NCI-H774 (cell line): ENCODE measurements around the gene NBL1.

Experiments
- DNase-seq: peaks from one replicate; lab custom pipeline; 2025; lab: John Stamatoyannopoulos, UW

NBL1 gene

DNA sequence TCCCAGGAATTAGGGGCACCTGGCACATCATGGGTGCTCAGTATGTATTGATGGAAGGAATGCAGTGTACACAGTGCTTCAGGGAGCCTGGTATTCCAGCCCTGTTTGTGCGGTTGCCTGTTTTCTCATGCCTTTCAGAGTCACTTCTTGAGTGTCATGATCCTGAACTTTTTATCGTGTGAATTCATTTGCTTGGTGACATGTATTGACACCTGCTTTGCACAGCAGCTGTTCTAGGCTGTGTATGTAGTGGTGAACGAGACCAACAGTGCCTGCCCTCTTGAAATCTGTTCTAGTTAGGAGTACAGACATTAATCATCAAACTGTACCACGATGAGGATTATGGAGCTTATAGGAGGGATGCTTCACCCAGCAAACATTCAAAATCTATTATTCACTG is 26.7 kb downstream of the NBL1 start:
- DNase-seq: no peak

DNA sequence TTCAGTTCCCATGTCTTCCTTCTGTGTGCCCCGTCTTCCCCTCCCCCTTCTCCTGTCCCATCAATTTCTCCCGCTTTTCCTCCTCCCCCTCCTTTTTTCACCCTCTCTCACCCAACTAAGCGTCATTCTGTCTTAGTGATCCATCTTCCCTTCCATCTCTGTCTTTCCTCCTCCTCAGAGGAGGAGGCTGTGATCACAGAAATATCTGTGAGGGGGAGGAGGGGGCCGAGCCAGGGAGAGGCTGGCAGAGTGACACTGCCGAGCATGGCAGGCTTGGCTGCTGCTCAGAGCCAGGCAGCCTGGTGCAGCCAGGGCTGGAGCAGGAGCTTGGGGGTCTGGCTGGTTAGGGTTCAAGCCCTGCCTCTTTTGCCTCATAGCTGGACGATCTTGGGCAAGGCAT is 28.1 kb downstream of the NBL1 start:
- DNase-seq: no peak

DNA sequence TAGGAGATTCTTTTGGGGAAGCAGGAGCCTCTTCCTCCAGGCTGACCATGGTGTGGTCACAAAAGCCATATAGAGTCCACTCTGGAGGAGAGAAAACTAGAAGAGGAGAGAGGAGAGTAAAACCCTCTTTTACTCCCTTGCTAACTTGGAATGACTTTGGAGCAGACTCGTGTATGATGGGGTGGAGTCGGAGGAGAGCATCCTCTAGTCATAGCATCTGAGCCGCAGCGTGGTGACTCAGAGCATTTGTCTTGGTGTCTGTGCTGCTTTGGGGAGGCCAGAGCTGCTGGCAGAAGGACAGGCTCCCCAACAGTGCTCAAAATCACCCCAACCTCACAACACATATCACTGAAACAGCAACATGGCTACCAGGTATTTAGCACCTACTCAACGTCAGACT is 31.7 kb downstream of the NBL1 start:
- DNase-seq: no peak

DNA sequence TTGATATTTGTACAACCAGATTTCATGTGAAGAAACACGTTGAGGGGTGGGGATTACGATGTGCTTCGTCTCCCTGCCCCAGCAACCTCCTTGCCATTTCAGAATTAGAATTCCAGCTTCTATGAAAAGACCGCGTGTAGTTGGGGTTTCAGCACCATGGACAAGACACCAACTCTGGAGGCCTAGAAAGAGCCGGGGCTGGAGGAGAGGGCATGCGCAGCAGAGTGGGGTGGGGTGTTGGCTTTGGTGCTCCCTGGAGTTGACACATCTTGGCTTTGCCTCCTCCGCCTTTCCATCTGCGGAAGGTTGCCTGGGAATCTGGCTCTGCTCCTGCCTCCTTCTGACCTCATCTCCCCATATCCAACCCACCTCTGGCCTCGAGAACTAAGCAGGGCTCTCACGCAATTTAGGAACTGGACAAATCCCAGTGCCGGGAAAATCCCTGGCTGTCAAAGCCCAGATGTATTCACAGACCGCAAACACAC is 32.4 kb downstream of the NBL1 start:
- DNase-seq: no peak

DNA sequence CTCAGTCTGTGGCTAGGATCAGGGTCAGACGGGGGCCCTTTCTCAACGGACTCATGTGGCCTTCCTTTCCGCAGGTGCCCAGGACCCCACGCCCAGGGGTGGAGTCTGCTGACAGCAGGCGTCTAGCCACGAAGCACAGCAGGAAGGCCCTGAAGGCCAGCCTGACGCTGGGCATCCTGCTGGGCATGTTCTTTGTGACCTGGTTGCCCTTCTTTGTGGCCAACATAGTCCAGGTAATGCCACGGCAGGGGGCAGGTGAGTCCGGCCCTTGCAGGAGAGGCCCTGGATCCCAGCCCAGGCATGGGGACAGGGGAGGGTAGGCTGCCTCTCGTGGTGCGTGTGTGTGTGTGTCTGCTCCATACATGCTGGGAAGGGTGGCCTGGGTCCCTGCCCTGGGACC is 34.4 kb downstream of the NBL1 start:
- DNase-seq: no peak

DNA sequence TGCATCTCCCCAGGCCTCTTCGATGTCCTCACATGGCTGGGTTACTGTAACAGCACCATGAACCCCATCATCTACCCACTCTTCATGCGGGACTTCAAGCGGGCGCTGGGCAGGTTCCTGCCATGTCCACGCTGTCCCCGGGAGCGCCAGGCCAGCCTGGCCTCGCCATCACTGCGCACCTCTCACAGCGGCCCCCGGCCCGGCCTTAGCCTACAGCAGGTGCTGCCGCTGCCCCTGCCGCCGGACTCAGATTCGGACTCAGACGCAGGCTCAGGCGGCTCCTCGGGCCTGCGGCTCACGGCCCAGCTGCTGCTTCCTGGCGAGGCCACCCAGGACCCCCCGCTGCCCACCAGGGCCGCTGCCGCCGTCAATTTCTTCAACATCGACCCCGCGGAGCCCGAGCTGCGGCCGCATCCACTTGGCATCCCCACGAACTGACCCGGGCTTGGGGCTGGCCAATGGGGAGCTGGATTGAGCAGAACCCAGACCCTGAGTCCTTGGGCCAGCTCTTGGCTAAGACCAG is 34.9 kb downstream of the NBL1 start:
- no peak for DNase-seq

DNA sequence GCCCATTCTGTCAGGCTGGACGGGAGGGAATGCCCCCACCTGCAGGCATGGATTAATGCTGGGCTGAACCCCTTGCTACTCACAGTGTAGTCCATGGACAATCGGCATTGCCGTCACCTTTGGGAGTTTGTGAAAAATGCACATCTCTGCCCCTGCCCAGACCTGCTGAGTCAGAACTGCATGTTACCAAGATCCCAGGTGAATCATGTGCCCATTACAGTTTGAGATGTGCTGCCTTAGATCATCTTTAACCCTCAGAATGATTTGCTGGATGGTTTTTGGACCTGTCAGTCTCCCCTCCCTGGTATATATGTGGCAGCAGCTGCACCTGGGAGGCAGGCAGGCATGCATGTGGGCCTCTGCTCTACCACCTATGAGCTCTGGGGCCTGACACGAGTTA is 35.6 kb downstream of the NBL1 start:
- DNase-seq: no peak

DNA sequence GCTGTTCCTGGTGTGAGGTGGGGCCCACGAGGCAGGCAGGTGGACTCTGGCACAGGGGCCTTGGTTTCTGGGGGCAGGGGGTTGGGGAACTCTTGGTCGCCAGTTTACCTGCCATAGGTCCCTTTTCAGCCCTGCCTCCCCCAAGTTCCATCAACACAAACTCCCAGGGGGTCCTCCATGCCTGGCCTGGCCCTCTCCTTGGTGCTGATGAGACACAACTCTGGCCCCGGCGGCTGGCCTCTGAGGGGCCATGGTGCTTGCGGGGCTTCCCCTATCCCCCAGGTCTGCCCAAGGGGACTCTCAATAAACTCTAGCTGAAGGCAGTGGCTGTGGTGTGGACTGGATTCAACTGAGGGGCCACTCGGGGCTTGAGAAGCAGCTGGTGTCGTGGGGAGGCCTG is 36.5 kb downstream of the NBL1 start:
- DNase-seq: no peak

DNA sequence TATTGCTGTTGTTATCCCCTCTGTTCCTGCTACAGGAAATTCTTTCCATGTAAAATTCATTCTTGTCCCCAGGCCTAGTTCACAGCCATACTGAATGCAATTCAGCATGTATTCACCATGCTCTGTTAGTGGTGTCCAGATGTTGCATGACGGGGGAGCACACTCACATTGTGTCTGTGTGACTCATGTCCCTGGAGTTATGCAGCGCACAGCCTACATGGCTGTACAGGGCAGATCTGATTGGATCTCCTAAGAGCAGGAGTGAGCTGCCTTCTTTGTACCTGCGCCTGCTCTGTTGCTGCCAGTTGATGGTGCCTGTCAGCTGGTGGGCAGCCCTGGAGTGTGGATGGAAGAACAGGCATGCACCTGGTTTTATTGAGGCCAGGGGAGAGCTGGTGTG is 38.1 kb downstream of the NBL1 start:
- no peak for DNase-seq

DNA sequence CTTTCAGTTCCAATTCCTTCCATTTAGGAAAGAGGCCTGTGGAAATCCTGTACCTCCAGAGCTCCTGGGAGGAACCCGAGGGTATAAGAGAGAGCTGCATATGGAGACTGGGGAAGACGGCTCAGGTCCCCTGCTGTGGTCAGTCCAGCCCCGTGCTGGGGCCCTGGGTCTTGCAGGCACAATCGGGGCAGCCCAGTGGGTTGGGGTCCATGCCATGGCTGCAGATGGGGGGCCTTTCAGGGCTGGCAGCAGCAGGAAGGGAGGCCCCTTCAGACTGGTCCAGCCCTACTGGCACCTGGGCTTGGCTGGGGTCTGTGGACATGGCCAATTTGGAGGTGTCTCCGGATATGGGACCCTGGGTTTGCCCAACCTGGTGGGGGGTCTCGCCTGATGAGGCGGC is 38.8 kb downstream of the NBL1 start:
- no peak for DNase-seq

DNA sequence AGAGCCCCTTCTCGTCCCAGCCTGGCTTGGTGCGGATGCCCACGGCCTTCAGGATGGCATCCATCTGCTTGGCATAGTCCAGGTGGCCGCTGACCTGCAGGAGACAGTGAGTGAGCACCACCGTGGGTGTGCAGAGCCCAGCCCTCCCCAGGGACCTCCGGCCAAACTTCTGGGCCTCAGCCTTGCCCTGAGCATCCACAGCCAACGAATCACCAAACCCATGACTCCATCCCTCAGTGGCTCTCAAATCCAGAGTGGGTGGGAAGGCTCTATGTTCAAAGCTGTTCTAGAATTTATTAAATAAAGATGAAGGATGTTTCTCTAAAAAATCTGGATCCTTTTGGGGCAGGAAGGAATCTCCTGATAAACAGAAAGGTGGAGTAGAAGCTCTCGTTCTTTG is 39.2 kb downstream of the NBL1 start:
- DNase-seq: no peak

DNA sequence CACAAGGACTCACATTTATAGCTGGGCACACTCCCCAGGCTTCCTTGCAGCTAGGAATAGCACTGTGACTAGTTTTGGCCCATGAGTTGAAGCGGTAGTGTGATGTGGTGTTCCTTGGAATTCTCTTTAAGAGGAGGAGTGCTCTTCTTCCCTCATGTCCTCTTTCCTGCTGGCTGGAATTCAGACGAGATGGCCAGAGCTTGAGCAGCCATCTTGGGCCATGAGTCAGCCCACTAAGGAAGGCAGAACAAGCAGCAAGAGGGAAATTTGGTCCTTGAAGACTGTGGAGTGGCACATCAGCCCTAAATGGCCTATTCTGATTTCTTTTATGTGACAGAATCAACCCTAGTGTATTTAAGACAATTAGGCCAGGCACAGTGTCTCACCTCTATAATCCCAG is 40.6 kb downstream of the NBL1 start:
- no peak for DNase-seq

DNA sequence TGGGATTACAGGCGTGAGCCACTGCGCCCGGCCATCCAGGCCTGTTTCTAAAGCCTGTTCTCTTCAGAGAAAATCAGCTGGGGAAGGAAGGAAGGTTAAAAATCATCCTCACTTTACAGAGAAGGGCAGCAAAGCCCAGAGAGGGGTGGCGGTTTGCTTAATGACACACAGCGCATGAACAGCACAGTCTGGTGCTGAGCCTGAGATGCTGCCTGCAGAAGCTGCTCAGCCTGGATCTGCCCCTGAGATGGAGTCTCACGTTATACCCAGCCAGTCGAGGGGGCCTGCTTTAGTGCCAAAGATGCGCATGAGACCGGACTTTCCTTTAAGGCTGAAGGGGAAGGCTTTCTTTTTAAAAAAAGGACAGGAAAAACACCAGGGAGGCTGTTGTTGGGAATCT is 41.9 kb downstream of the NBL1 start:
- DNase-seq: no peak

DNA sequence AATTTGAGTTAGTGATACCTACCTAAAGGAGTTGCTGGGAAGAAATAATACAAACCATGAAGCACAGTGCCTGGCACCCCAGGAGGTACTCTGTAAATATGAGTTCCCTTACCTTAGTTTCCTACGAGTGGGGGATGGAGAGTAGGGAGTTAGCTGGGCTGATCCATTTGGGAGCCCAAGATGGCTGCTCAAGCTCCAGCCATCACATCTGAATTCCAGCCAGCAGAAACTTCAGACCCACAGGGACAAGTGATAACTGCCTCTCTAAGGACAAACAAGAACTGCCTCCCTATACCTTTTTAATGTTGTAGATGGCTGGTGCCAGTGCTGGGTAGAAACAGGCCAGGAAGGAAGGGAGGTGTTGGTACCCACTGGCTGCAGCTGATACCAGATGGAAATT is 43.3 kb downstream of the NBL1 start:
- no peak for DNase-seq

DNA sequence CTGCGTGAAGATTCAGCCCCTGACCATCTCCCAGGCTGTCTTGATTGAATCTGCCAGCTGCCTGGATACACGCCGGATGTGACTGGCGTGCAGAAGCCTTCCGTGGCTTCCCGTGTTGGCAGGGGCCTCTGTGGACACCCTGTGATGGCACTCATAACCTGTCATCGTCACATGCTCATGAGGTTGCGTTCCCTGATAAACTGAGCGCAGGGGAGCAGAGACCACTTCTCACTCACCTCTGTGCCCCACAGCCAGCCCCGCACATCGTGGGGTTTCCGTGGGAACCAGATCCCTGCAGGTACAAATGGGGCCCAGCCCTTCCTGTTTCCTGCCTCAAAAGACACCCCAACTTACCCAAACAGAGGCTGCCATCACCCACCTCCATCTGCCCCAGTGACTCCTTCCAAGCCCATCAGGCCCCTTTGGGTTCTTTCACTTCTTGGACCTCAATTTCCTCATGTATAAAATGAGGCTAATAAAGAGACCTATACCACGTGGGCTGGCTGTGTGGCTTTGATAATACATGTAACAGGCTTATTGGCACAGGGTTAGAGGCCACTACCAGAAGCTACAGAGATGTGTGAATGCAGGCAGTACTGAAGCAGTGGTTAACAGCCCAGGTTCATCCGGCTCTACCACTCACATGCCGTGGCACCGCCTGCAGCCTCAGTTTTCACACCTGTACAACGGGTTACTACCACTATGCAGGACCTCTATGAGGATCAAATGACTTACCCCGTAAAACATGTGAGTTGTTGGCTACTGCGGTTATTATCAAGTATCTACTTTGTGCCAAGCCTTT is 44.1 kb downstream of the NBL1 start:
- no peak for DNase-seq

DNA sequence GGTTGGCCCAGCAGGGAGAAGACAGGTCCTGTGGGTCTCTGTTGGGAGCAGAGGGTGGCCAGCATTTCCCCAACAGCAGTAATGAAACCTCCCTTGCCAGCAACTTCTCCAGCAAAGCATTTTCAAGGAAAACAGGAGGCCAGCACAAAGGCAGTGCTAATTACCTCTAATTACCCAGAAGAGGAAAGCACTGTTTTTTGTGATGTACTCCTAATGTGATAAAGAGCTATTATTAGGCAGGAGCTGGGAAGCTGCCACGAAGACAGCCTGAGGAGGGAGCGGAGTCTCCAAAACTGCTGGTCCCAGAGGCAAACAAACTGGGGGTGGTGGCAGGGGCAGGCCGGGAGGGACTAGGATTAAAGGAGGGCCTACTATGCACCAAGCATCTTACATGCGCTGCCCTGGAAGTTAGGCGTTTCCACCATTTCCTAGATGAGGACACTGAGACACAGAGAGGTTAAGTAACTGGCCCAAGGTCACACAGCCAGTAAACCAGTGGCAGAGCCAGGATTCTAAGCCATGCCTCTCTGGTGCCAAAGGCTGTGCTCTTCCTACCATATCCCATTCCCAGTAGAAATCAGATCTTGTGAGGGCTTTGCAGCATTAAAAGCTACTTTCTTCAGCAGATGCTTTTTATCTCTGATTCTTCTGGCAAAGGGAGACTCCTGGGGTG is 45.1 kb downstream of the NBL1 start:
- DNase-seq: no peak

DNA sequence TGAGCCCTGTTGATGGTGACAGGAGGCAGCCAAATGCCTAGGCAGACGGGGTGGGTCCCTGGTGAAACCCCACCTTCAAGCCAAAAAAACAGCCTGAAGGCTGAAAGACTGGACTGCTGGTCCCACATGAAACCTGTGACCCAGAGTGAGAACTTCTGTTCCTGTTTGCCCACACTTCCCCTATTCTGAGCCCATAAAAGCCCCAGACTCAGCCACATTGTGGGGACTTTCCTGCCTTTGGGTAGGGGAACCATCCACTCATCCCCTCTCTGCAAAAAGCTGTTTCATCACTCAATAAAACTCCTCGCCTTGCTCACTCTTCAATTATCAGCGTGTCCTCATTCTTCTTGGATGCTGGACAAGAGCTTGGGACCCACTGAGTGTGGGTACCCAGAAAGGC is 45.7 kb downstream of the NBL1 start:
- DNase-seq: no peak

DNA sequence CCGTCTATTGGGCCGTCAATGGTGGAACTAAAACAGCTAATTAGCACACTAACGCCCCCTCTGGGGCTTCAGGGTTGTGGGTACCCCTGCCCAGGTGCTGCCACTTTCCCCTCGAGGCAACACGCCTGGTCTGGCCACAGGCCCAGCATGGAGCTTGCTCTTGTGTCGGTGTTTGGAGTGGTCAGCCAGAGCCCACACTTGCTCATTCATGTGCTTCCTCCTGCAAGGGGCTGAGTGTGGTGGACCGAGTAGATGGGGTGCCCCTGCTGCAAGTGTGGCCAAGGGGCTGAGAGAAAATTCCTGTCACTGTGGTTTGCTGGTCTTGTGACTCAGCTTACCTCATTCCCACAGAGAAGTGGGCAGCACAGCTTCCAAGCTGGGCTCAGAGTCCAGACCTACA is 46.2 kb downstream of the NBL1 start:
- no peak for DNase-seq

DNA sequence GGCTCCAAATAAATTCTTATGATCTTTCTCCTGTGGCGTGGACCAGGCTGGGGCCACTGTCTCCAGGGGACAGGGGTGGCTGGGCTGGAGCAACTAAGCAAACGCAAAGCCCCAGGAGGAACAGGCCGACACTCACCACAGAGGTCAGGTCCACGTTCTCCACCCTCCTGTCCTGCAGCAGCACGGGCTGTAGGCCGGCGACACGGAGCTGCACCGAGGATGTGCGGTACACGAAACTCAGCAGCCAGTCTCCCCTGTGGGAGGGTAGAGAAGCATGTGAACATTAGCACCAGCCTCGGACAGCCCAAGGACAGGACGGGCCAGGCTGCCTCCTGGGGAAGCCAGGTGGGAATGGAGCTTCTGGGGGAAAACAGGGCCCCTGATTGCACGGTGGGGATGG is 50.2 kb downstream of the NBL1 start:
- no peak for DNase-seq

DNA sequence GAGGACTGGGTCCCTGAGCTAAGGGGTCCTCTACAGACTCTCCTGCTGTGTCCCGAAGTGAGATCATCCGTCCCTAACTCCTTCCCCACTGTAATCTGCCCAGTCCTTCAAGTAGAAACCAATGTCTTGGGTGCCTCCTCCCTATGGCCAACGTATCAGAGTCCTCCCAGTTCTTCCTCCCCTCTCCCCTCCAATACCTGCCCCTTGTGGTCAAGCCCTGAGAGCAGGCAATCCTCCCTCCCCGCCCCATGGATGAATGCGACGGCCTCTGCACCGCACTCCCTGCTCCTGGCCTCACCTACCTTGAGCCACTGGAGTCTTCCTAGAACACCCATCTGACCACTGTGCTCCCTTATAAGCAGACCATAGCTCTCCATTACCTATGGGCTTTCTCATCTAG is 51.7 kb downstream of the NBL1 start:
- DNase-seq: no peak

DNA sequence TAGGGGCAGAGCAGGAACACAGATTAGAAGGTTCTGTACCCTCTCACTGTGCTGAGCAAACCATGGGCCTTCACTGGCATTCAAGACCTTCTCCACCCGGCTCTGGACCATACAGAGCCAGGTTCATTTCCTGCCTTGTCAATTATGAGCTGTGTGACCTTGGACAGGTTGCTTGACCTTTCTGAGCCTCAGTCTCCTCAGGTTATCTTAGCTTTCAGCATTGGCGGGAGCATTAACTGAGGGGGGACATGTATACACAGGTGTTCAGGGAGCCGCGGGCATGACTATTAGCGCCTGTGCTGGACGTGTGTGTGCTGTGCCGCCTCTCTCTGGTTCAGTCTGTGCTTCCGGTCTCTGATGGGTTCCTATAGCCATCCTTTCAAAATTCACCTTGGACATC is 52.7 kb downstream of the NBL1 start:
- DNase-seq: no peak

DNA sequence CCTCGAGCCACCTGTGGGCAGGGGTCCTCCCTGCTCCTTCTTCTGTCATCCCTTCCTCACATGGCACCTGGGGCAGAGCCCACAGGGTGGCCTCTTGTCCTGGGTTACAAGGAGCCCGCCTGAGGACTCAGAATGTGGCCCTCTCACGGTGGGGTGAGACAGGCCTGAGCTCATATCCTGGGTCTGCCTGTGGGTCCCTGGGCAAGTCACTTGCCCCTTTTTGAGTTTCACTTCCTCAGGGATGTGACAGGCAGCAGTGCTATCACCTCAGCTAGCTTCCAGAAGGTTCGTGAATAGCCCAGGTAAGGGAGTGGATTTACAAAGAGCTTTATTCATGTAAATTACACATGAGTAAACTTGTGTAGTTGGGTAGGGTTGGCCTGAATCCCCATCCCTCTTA is 54.1 kb downstream of the NBL1 start:
- DNase-seq: no peak

DNA sequence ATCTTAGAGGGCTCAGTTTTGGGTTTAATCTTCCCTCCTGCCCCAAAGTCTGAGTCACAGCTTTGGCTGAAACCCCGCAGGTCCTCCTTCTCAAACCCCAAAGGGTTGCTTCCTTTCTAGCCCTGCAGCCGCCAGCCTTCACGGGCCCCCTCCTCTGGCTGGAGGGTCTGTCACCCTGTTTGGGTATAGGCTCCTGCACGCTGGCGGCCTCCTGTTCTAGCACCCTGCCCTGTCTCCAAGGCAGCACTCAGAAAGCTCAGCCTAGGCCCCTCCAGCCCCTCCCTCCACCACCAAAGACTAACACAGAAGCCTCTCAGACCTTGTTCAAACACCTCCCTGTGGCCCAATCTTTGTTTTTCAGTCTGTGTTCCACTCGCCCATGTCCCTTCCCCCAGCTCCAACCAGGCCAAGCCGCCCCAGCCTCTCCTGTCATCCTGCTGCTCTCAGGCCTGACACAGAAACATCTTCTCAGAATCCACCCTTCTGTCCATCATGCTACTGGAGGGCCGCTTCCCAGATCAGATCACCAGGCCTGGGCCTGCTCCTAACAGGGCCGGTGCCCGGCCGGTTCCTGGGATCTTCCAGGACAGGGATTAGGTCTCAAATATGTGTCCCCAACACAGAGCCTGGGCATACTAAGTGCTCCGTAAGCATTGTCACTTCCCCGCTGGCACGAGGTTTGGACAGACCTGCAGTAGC is 56.1 kb downstream of the NBL1 start:
- no peak for DNase-seq
